Astrocyte of the cerebellum (primary cell): ENCODE measurements around the gene TMEM129.

Experiments used
- DNase-seq: peaks from one replicate; pipeline ENCODE4 v3.0.0-alpha.2; 2011; ENCODE audit warnings: low read depth
- H3K4me3 ChIP-seq: 2 replicates; pipeline ENCODE4 v1.5.1; 2011; ENCODE audit warnings: mild to moderate bottlenecking, low read depth, low read length, moderate library complexity
- CTCF ChIP-seq: IDR thresholded peaks from 2 replicates; pipeline ENCODE4 v1.5.1; 2012; ENCODE audit warnings: low read length, low read depth, moderate library complexity, mild to moderate bottlenecking; ENCODE audit errors: missing control alignments
- in situ Hi-C: cut with HindIII; loops from 2 replicates; pipeline ENCODE4 v1.10.0; 2017; ENCODE audit warnings: low sequenced_read_pairs

Gene TMEM129

GRCh38 chr4:1767061-1767769 lies 46.1 kb upstream of the TMEM129 start:
- DNase-seq = no peak
- in situ Hi-C loops = no loop called here
- no peak for TF ChIP-seq CTCF
- H3K4me3 ChIP-seq = peak overlapping the region; percentile 36

- TF ChIP-seq CTCF = no peak
- in situ Hi-C loops = no loop called here
Observed at GRCh38 chr4:1766106-1767060, 45.3 kb upstream of the TMEM129 start.

GRCh38 chr4:1765409-1766072 lies 44.4 kb upstream of the TMEM129 start:
- no peak for TF ChIP-seq CTCF
- no peak for DNase-seq
- no peak overlapping the region for H3K4me3 ChIP-seq
- in situ Hi-C loops = no loop called here

More at GRCh38 chr4:1766106-1767060, 45.3 kb upstream of the TMEM129 start:
- H3K4me3 ChIP-seq = peak overlapping the region; percentile 36
- no peak for DNase-seq

- TF ChIP-seq CTCF = no peak
- H3K4me3 ChIP-seq = no peak overlapping the region
- in situ Hi-C loops = no loop called here
- no peak for DNase-seq
Observed at GRCh38 chr4:1764670-1765069, 43.5 kb upstream of the TMEM129 start.

GRCh38 chr4:1763550-1764080 lies 42.5 kb upstream of the TMEM129 start:
- H3K4me3 ChIP-seq = no peak overlapping the region
- peak; percentile 11 for TF ChIP-seq CTCF
- in situ Hi-C loops = no loop called here
- peak; percentile 23 for DNase-seq

GRCh38 chr4:1763070-1763549 lies 42.0 kb upstream of the TMEM129 start:
- no peak for TF ChIP-seq CTCF
- no peak overlapping the region for H3K4me3 ChIP-seq
- no peak for DNase-seq
- in situ Hi-C loops = no loop called here
